Measurements from ENCODE around the gene IL34.

Gene IL34

DNA sequence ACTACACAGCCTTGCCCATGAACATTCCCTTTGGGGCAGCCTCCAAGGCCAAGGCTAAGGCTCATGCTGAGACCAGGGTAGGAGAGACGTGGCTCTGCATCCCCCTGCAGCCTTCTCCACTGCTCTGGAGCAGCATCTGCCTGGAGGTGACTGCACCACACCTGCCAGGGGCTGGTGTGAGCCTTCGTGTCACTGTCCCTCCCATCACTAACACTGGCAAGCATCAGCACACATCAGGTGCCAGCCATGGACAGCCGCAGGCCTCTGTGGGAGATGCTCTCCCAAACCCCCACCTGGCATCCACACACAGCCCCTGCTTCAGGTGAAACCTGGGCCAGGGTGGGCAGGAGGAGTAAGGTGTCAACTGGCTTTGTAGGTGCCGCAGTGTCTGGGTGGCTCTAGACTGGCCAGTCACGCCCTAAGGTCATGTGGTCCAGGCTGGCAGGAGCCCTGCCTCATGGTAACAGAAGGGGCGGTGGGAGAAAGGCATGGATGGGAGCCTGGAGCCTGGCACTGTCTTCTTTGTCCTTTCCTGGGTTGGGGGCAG lies 57.5 kb downstream of the IL34 start:
- DNase-seq, result no peak

GRCh38 chr16:70704586-70704985 lies 58.2 kb downstream of the IL34 start:
- DNase-seq, result no peak

GRCh38 chr16:70705056-70705455 lies 58.7 kb downstream of the IL34 start:
- no peak for DNase-seq

- DNase-seq, result no peak
Observed at GRCh38 chr16:70706948-70707465, 60.6 kb downstream of the IL34 start.

GRCh38 chr16:70708366-70709246 lies 62.2 kb downstream of the IL34 start:
- DNase-seq, result no peak

DNA sequence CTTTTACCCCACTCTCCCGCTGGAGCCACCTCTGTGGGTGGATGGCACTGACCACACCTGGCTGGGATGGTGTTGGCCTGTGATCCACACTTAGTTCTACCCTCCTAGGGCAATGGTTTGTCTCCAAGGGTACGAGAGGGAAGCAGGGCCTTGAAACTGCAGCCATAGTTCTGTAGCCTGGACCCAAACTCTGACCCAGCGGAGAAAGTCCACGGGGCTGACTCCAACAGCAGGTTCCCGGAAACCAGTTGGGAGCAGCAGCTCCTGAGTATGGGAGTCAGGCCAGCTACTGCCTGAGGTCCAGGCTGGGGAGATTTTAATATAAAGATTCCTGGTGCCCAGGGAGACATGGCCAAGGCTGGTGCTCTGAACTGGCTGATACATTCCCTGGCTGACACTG lies 63.1 kb downstream of the IL34 start:
- DNase-seq, result no peak

DNA sequence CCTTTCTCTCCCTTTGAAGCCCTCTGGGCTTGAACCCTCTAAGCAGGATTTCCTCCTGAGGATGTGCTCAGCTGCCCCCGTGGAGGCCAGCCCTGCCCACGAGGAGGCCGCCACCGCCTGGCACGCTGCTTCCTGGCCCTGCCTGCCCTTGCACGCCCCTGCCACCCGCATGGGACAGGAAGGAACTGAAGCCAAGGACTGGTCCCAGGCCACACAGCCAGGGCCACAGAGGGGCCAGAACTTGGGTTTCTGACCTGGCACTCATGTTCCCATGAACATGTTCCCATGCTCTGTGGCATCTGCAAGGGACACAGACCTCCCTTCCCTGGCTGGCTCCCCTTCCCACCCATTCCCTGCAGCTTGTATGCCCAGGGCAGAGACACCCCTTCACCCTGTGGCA lies 63.6 kb downstream of the IL34 start:
- DNase-seq, result no peak

All from activated T-cell treated with anti-CD3 and anti-CD28 coated beads, Interleukin-2, amount 50 U/mL, for 48 hours (primary cell).